HL-60/S4 treated with retinoic acid at 250 ng/mL for 4 days and 3 days (cell line): Measurements from ENCODE around the gene MMP2.

Experiments used
- in situ Hi-C: fragments of 300-500 bp; cut with MboI; formaldehyde crosslinking; loops from 2 replicates; pipeline ENCODE4 v1.7.0; 2022; ENCODE audit warnings: low sequenced_read_pairs

The MMP2 gene

GRCh38 chr16:55478827-55479429, at the start of gene MMP2:
Gene MMP2 (plus strand): TSS chr16:55479198. CDS start chr16:55479480, 282 bp downstream.
- in situ Hi-C loops = no loop called here

- in situ Hi-C loops = no loop called here
Observed at GRCh38 chr16:55433030-55433429, 46.0 kb upstream of the MMP2 start.

- in situ Hi-C loops = no loop called here
Observed at GRCh38 chr16:55433535-55433934, 45.5 kb upstream of the MMP2 start.

- in situ Hi-C loops = no loop called here
Observed at GRCh38 chr16:55434000-55434399, 45.0 kb upstream of the MMP2 start.

GRCh38 chr16:55435387-55435786, 43.6 kb upstream of the MMP2 start:
- in situ Hi-C loops = no loop called here

- in situ Hi-C loops = no loop called here
Observed at GRCh38 chr16:55436587-55436986, 42.4 kb upstream of the MMP2 start.

GRCh38 chr16:55437625-55438024, 41.4 kb upstream of the MMP2 start:
- in situ Hi-C loops = no loop called here

- in situ Hi-C loops = no loop called here
Observed at GRCh38 chr16:55438281-55438680, 40.7 kb upstream of the MMP2 start.

- in situ Hi-C loops = no loop called here
Observed at GRCh38 chr16:55439101-55439690, 39.8 kb upstream of the MMP2 start.

GRCh38 chr16:55443434-55444346, 35.3 kb upstream of the MMP2 start:
- in situ Hi-C loops = no loop called here

GRCh38 chr16:55444754-55445485, 34.1 kb upstream of the MMP2 start:
- in situ Hi-C loops = no loop called here

GRCh38 chr16:55447231-55447630, 31.8 kb upstream of the MMP2 start:
- in situ Hi-C loops = no loop called here

GRCh38 chr16:55452996-55453395, 26.0 kb upstream of the MMP2 start:
- in situ Hi-C loops = no loop called here

GRCh38 chr16:55453909-55454308, 25.1 kb upstream of the MMP2 start:
- in situ Hi-C loops = no loop called here

- in situ Hi-C loops = no loop called here
Observed at GRCh38 chr16:55454861-55455260, 24.1 kb upstream of the MMP2 start.

- in situ Hi-C loops = loop anchor here (10.0 kb wide), 1 partner anchor 383 kb away; no protein-coding TSS in a partner anchor
Observed at GRCh38 chr16:55462241-55462640, 16.8 kb upstream of the MMP2 start.

GRCh38 chr16:55464375-55464774, 14.6 kb upstream of the MMP2 start:
- in situ Hi-C loops = loop anchor here (10.0 kb wide), 1 partner anchor 380 kb away; no protein-coding TSS in a partner anchor

GRCh38 chr16:55465077-55465896, 13.7 kb upstream of the MMP2 start:
- in situ Hi-C loops = loop anchor here (5.0 to 10.0 kb wide), 2 partner anchors 237 to 380 kb away; no protein-coding TSS in a partner anchor

GRCh38 chr16:55466209-55466608, 12.8 kb upstream of the MMP2 start:
- in situ Hi-C loops = loop anchor here (5.0 to 10.0 kb wide), 2 partner anchors 236 to 379 kb away; no protein-coding TSS in a partner anchor

GRCh38 chr16:55467898-55468297, 11.1 kb upstream of the MMP2 start:
- in situ Hi-C loops = loop anchor here (5.0 to 10.0 kb wide), 2 partner anchors 234 to 377 kb away; no protein-coding TSS in a partner anchor
